Stimulated activated CD4-positive, alpha-beta T cell treated with anti-CD3 and anti-CD28 coated beads, Interleukin-4, amount 100 ng/mL, for 48 hours (primary cell): ENCODE results near the gene TXNDC11.
"Not testable (repeated sequence)": the region's sequence is repeated elsewhere in the genome, so short reads cannot be mapped to it uniquely, and the experiment has no call there.

ENCODE experiments used
- DNase-seq, 2 donors: peaks; one replicate each; pipeline ENCODE4 v3.0.0-alpha.2; 2020; ENCODE audit warnings: low read depth in 2 of 2

TXNDC11 gene

GRCh38 chr16:11742536-11743307 lies at the start of gene TXNDC11:
TXNDC11 (minus strand) TSS chr16:11742857; CDS start chr16:11742730, 127 bp downstream.
- DNase-seq: peak; percentile 99

GRCh38 chr16:11791144-11791828 lies 48.6 kb upstream of the TXNDC11 start:
- DNase-seq: no peak

DNA sequence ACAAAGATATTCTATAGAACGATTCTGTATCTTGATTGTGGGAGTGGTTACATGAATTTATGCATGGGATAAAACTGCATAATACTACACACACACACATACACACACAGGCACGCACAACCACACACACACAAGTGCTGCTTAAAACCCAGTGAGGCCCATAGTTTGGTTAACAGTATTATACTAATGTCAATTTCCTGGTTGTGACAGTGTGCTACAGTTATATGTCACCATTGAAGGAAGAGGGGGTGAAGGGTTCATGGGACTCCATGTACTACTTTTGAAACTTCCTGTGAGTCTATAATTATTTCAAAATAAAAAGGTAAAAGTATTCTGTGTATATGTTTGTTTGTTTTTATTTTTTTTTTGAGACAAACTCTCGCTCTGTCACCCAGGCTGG lies 46.3 kb upstream of the TXNDC11 start:
- DNase-seq: no peak

- DNase-seq: not testable (repeated sequence)
These were observed 42.4 kb upstream of the TXNDC11 start for GRCh38 chr16:11784980-11785599.

DNA sequence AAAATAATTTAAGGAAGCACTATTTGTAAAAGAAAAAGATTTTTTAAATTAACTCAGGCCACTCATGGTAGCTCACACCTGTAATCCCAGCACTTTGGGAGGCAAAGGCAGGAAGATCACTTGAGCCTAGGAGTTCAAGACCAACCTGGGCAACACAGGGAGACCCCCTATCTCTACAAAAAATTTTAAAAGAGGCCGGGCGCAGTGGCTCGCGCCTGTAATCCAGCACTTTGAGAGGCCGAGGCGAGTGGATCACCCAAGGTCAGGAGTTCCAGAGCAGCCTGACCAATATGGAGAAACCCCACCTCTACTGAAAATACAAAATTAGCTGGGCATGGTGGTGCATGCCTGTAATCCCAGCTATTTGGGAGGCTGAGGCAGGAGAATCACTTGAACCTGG lies 41.7 kb upstream of the TXNDC11 start:
- not testable (repeated sequence) for DNase-seq

DNA sequence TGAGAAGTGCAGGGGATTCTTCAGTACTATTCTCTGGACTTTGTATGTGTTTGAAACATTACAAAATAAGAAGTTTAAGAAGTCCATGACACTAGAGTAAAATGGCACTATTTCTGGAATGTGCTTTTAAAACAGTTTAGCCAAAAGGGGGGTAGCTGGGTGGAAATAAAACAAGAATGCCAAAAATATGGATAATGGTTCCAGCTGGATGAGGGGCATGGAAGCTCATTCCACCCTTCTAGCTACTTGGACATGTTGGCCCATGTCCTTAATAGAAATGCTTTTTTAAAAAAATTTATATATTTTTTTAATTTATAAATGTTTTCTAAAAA lies 41.3 kb upstream of the TXNDC11 start:
- no peak for DNase-seq

- peak in 1 of 2 donors; percentile 26 for DNase-seq
These were observed 40.8 kb upstream of the TXNDC11 start for GRCh38 chr16:11783319-11784037.

DNA sequence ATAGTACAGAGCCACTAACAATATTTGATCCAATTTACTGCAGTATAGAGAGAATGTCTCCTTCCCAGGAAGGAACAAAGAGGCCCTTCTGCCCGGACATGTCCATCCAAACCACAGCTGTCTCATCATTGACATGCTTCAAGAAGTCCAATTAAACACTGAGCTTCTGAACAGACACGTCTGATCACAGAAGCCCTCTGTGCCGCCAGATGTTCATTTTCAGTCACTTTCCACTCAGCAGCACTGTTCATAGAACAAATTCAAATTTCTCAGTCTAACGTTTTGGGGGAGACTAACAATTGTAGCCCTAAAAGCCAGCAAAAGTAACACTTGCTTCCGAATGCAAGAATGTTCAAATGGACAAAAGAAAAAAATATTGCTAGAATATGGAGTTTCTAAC lies 39.1 kb upstream of the TXNDC11 start:
- no peak for DNase-seq

DNA sequence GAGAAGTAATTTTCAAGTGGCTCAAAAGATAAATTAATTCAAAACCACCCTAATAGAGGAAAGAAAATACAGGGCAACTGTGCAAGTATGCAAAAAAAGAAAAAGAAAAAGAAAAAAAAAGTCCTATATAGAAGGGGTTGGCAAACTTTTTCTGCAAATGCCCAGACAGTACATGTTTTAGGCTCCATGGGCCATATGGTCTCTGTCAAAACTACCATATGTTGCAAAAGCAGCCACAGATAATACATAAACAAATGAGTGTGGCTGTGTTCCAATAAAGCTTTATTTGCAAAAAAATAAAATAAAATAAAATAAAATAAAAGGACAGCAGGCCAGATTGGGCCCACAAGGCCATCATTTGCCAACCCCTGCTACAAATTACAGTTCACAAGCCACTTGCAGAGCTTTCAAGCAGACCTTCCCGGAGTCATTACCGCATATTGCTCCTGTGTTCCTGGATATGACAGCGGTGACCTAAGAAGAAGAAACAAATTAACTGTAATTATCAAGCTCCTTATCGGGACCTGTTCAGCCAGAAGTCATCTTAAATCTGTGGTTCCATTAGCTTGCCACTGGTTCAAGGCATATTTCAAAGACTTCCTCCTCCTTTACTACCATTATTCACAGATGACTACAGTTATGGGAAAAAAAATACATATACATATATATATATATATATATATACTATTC lies 38.5 kb upstream of the TXNDC11 start:
- no peak for DNase-seq

DNA sequence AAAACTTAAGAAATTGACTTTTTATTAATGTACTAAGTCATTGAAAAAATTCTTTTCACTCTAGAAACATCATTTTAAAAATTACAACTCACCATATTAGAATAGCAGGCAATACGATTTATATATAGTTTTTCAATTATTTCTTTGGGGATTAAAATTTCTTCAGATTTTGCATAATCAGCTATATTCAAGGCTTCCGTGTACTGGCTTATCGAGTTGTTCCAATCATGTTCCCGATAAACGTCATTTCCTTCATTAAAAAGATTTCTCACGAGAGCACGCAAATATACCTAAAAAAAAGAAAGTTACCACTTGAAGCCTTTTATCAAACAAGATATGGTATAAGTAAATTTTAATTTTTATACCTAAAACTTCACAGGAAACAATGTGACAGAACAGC lies 36.4 kb upstream of the TXNDC11 start:
- DNase-seq: no peak

- DNase-seq: no peak
These were observed 31.5 kb upstream of the TXNDC11 start for GRCh38 chr16:11774065-11774626.

GRCh38 chr16:11768849-11769248 lies 26.2 kb upstream of the TXNDC11 start:
- DNase-seq: no peak

GRCh38 chr16:11762431-11762830 lies 19.8 kb upstream of the TXNDC11 start:
- DNase-seq: no peak

DNA sequence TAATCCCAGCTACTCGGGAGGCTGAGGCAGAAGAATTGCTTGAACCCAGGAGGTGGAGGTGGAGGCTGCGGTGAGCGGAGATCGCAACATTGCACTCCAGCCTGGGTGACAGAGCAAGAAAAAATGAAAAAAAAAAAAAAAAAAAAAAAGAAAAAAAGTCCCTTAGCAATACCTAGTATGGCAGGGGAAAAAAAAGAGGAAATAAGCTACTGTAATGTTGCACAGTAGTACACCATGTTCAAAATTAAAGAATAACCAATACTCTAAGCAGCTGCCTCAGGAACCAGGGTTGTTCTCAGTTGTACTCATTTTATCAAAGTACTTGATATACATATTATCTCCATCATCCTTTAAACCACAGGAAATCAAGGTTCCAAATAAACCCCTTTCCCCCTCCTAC lies 17.3 kb upstream of the TXNDC11 start:
- DNase-seq: no peak

GRCh38 chr16:11759163-11759834 lies 16.6 kb upstream of the TXNDC11 start:
- no peak for DNase-seq

DNA sequence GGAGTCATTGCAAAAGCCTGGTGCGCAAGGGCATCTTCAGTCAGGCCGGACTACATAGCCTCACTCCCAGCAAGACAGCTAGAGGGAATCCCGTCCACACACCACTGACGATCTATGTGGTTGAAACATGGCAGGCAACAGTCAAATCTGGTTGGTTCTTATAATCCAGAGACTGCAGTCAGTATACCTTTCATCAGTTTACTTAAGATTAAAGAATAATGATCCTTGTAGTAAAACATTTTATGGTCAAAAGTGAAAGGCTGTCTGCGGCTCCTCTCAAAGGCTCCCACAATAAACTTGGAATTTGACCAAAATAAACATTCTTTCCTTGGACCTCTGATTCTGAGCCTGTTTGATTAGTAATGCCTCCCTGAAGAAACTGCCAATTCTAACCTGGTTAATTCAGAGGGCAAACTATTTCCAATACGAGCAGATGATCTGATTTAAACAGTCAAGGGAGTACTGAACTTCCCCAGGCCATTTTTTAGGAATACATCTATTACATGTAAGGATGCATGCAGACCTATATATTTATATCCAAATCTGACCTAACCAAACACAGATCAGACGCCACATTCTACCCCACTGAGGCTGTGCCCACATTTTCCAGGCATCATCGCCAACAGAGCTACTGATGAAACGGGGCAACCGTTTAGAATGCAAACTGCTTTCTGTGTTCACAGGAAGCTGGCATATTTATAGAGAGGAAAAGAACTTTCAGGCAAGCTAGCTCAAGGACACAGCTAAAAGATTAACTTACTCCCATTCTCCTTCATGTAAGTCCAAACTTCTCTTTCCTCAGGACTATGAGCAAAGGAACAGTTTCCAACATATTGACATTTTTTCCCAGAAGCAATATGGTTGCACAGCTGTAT lies 15.3 kb upstream of the TXNDC11 start:
- no peak for DNase-seq

DNA sequence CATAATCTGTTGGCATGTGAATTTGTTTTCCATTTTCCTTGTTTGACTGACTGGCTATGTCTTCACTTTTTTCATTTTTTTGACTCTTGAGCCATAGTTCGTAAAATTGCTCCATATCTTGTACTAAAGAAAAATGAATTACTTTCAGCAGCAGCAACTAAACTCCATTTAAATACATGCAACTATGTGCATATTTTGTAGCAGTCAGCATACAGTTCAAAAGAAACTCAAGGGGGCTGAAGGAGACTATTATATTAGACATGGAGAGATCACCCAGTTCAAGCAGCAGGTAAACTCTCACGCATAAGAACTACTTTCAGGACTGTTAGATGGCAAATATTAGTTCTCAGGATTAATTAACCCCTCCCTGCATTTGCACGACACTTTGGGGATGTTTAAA lies 13.6 kb upstream of the TXNDC11 start:
- no peak for DNase-seq

- DNase-seq: no peak
These were observed 12.5 kb upstream of the TXNDC11 start for GRCh38 chr16:11755022-11755760.

- DNase-seq: no peak
These were observed 10.2 kb upstream of the TXNDC11 start for GRCh38 chr16:11752856-11753255.
